SK-N-SH treated with all-trans-retinoic acid at 6 μM for 48 hours (cell line): ENCODE measurements around the gene ADAM17.

Experiments
- ATAC-seq: fragments of 200-7000 bp; cut with Tn5 transposase; 3 replicates; pipeline ENCODE4 v1.9.1; 2020; ENCODE audit warnings: mild to moderate bottlenecking, moderate library complexity
- ARNTL ChIP-seq: fragments of 450-650 bp; formaldehyde crosslinking; IDR thresholded peaks from 2 replicates; pipeline ENCODE4 v1.5.0; 2020; ENCODE audit warnings: low read depth, mild to moderate bottlenecking, moderate library complexity, borderline replicate concordance
- BACH2 ChIP-seq: fragments of 250-450 bp; sonication (Bioruptor Pico); IDR thresholded peaks from 2 replicates; pipeline ENCODE4 v1.9.0; 2021; ENCODE audit warnings: mild to moderate bottlenecking, borderline replicate concordance
- CSDC2 ChIP-seq: fragments of 250-450 bp; sonication (Bioruptor Pico); IDR thresholded peaks from 2 replicates; pipeline ENCODE4 v1.5.0; 2020; ENCODE audit warnings: mild to moderate bottlenecking, moderate library complexity
- CSRNP3 ChIP-seq: fragments of 250-450 bp; sonication (Bioruptor Pico); IDR thresholded peaks from 2 replicates; pipeline ENCODE4 v1.5.1; 2021; ENCODE audit warnings: mild to moderate bottlenecking, moderate library complexity
- ESRRG ChIP-seq: fragments of 250-450 bp; sonication (Bioruptor Pico); IDR thresholded peaks from 2 replicates; pipeline ENCODE4 v1.6.1; 2021; ENCODE audit warnings: mild to moderate bottlenecking
- GLIS3 ChIP-seq: fragments of 250-450 bp; sonication (Bioruptor Pico); IDR thresholded peaks from 2 replicates; pipeline ENCODE4 v1.5.0; 2020; ENCODE audit warnings: mild to moderate bottlenecking, moderate library complexity
- ISL1 ChIP-seq: fragments of 250-450 bp; sonication (Bioruptor Pico); IDR thresholded peaks from 2 replicates; pipeline ENCODE4 v2.1.2; 2022; ENCODE audit warnings: mild to moderate bottlenecking, moderate library complexity
- OSR1 ChIP-seq: fragments of 250-450 bp; sonication (Bioruptor Pico); IDR thresholded peaks from 2 replicates; pipeline ENCODE4 v1.8.0; 2022; ENCODE audit warnings: moderate library complexity, mild to moderate bottlenecking, inconsistent platforms
- PATZ1 ChIP-seq: fragments of 250-450 bp; sonication (Bioruptor Pico); IDR thresholded peaks from 2 replicates; pipeline ENCODE4 v1.8.0; 2020; ENCODE audit warnings: mild to moderate bottlenecking, moderate library complexity, borderline replicate concordance
- POU6F1 ChIP-seq: fragments of 250-450 bp; sonication (Bioruptor Pico); IDR thresholded peaks from 2 replicates; pipeline ENCODE4 v1.8.0; 2021; ENCODE audit warnings: low read depth, mild to moderate bottlenecking, moderate library complexity, borderline replicate concordance
- RARB ChIP-seq: fragments of 250-450 bp; sonication (Bioruptor Pico); IDR thresholded peaks from 2 replicates; pipeline ENCODE4 v1.8.0; 2021; ENCODE audit warnings: mild to moderate bottlenecking, moderate library complexity
- SNAI2 ChIP-seq: fragments of 250-450 bp; sonication (Bioruptor Pico); IDR thresholded peaks from 2 replicates; pipeline ENCODE4 v1.5.0; 2020; ENCODE audit warnings: mild to moderate bottlenecking, moderate library complexity
- TCF4 ChIP-seq: fragments of 250-450 bp; sonication (Bioruptor Pico); IDR thresholded peaks from 2 replicates; pipeline ENCODE4 v1.8.0; 2021; ENCODE audit warnings: mild to moderate bottlenecking, moderate library complexity, borderline replicate concordance
- TSHZ2 ChIP-seq: fragments of 250-450 bp; sonication (Bioruptor Pico); IDR thresholded peaks from 2 replicates; pipeline ENCODE4 v1.5.0; 2020; ENCODE audit warnings: mild to moderate bottlenecking, moderate library complexity
- ZC3H10 ChIP-seq: fragments of 250-450 bp; sonication (Bioruptor Pico); IDR thresholded peaks from 2 replicates; pipeline ENCODE4 v1.5.1; 2021; ENCODE audit warnings: mild to moderate bottlenecking, moderate library complexity
- ZFP3 ChIP-seq: fragments of 250-450 bp; sonication (Bioruptor Pico); IDR thresholded peaks from 2 replicates; pipeline ENCODE4 v1.5.0; 2020; ENCODE audit warnings: mild to moderate bottlenecking, moderate library complexity
- ZNF565 ChIP-seq: fragments of 450-650 bp; formaldehyde crosslinking; conservative IDR thresholded peaks from 2 replicates; pipeline ENCODE4 v1.5.0; 2020; ENCODE audit warnings: low read depth, mild to moderate bottlenecking, moderate library complexity
- ZNF70 ChIP-seq: fragments of 450-650 bp; formaldehyde crosslinking; IDR thresholded peaks from 2 replicates; pipeline ENCODE4 v1.5.0; 2020; ENCODE audit warnings: mild to moderate bottlenecking, moderate library complexity
- ZNF8 ChIP-seq: fragments of 450-650 bp; formaldehyde crosslinking; IDR thresholded peaks from 2 replicates; pipeline ENCODE4 v1.5.0; 2020; ENCODE audit warnings: mild to moderate bottlenecking, moderate library complexity

Gene ADAM17

GRCh38 chr2:9477914-9478313 is 77.7 kb downstream of the ADAM17 start:
- no peak for TF ChIP-seq BACH2 (CRISPR knock-in tag)
- TF ChIP-seq TSHZ2 (CRISPR knock-in tag): no peak
- ATAC-seq: no peak

GRCh38 chr2:9474361-9475057 is 81.1 kb downstream of the ADAM17 start, which contains the start of gene IAH1:
Gene IAH1 (plus strand): TSS chr2:9474551. CDS start chr2:9474567, 16 bp downstream.
- TF ChIP-seq CSDC2 (CRISPR knock-in tag) (0 out of 2 replicates have a peak, but pooled peaks have one; percentile 17), TCF4 (CRISPR knock-in tag) (no peak), ZNF565 (CRISPR knock-in tag) (no peak), ZNF8 (no peak), GLIS3 (no peak), TSHZ2 (CRISPR knock-in tag) (0 out of 2 replicates have a peak, but pooled peaks have one; percentile 22), POU6F1 (no peak), ARNTL (no peak), SNAI2 (CRISPR knock-in tag) (no peak), PATZ1 (CRISPR knock-in tag) (no peak), ISL1 (CRISPR knock-in tag) (0 out of 2 replicates have a peak, but pooled peaks have one; percentile 4), ZNF70 (peak; percentile 16; the same call in 1 of the 2 replicates), BACH2 (CRISPR knock-in tag) (no peak), CSRNP3 (CRISPR knock-in tag) (no peak), ZC3H10 (CRISPR knock-in tag) (no peak), ZFP3 (peak; percentile 55; the same call in 1 of the 2 replicates), ESRRG (CRISPR knock-in tag) (no peak), RARB (no peak), OSR1 (CRISPR knock-in tag) (no peak)
- peak; percentile 89 for ATAC-seq

GRCh38 chr2:9473985-9474360 is 81.7 kb downstream of the ADAM17 start:
- ATAC-seq: peak; percentile 10
- 0 out of 2 replicates have a peak, but pooled peaks have one; percentile 19 for TF ChIP-seq ESRRG (CRISPR knock-in tag)
- 0 out of 2 replicates have a peak, but pooled peaks have one; percentile 23 for TF ChIP-seq BACH2 (CRISPR knock-in tag)
- TF ChIP-seq ZFP3: no peak
